PFSK-1 (cell line): ENCODE data around the gene GNG4.

Source experiments
- FOXP2 ChIP-seq: optimal IDR thresholded peaks from 2 replicates; pipeline ENCODE3; 2011; ENCODE audit warnings: borderline replicate concordance, control low read depth, inconsistent platforms; ENCODE audit not compliant: insufficient read depth; ENCODE audit errors: extremely low read length, extremely low read depth
- POLR2AphosphoS5 ChIP-seq: IDR thresholded peaks from 2 replicates; pipeline ENCODE4 v1.6.1; 2012; ENCODE audit warnings: low read depth, mild to moderate bottlenecking, control low read depth, low read length, moderate library complexity
- REST ChIP-seq, 2 experiments: IDR thresholded peaks; 2 replicates each; pipeline versions ENCODE4 v1.6.1 to v1.8.0; 2011 to 2012; ENCODE audit warnings: low read depth in 2 of 2, low read length in 2 of 2, control low read depth in 1 of 2, inconsistent platforms in 1 of 2, mild to moderate bottlenecking in 1 of 2, moderate library complexity in 1 of 2; ENCODE audit not compliant: insufficient read depth in 1 of 2
- SIN3A ChIP-seq: IDR thresholded peaks from 2 replicates; pipeline ENCODE4 v1.6.1; 2012; ENCODE audit warnings: mild to moderate bottlenecking, low read length, moderate library complexity, borderline replicate concordance; ENCODE audit not compliant: insufficient read depth
- TAF1 ChIP-seq: IDR thresholded peaks from 2 replicates; pipeline ENCODE4 v1.6.1; 2012; ENCODE audit warnings: low read length, control low read depth, borderline replicate concordance; ENCODE audit not compliant: insufficient read depth

The GNG4 gene

GRCh38 chr1:235635938-235636662, 13.5 kb downstream of the GNG4 start:
- TF ChIP-seq REST (IDR thresholded peaks at IDR 0.05; ENCODE audit: insufficient read depth in 1 of 2, low read depth in 2 of 2, low read length in 2 of 2): no peak

DNA sequence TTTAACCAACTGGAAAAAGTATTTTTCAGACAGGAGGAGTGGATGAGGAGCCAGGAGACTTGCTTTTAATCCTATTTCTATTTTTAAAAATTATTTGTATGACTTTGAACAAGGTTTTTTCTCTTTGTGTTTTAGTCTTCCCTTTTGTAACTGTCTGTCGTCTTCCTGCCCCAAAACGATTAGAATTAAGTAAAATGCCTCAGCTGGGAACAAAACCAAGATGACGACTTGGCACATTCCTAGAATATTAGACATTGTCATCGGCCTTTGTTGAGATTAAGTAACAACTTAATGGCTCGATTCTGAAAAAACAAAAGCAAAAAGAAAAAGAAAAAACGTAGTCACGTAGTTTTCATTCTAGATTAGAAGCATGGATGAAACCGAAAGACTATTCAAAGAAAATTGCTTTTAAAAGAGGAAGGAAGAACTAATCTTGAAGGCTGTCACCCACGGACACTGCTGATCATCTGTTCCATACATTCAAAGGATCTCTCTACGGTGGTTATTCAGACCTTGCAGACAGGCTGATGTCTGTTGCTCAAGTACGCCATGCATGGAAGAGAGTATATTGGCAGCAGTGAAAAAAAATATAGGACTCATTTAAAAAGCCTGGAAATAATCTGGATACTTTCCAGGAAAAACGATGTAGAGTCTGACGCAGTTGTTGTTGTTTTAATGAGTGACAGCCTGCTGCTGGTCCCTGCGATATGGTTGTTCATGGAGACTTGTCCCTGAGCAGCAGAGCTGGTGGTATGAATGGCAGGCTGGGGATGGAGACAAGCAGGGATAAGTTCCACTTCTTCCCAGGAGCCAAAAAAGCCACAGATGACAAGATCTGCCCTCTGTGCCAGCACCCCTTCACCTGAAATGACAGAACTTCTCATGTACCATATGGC, 16.8 kb downstream of the GNG4 start:
- no peak for TF ChIP-seq REST (IDR thresholded peaks at IDR 0.05; ENCODE audit: insufficient read depth in 1 of 2, low read depth in 2 of 2, low read length in 2 of 2)
- no peak for TF ChIP-seq FOXP2
- TF ChIP-seq SIN3A: no peak
- no peak for TF ChIP-seq POLR2AphosphoS5
- no peak for TF ChIP-seq TAF1

DNA sequence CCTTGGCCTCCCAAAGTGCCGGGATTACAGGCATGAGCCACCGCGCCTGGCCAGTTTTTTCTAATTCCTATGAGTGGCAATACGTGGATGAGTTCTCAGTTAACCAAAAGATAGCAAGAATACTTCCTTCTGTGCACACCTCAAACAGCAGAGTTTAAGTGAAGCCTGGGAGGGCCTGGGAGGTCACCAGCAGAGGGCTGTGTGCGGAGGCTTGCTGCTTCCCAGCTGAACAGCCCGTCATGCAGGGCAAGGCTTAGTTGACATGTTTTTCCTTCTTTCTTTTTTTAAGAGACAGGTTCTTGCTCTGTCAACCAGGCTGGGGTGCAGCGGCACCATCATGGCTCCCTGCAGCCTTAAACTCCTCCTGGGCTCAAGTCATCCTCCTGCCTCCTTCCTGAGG, 17.8 kb downstream of the GNG4 start:
- TF ChIP-seq TAF1 (no peak), FOXP2 (no peak)

- TF ChIP-seq SIN3A: no peak
- no peak for TF ChIP-seq FOXP2
- no peak for TF ChIP-seq POLR2AphosphoS5
- no peak for TF ChIP-seq TAF1
- no peak for TF ChIP-seq REST (IDR thresholded peaks at IDR 0.05; ENCODE audit: insufficient read depth in 1 of 2, low read depth in 2 of 2, low read length in 2 of 2)
Measured at GRCh38 chr1:235628316-235629005, 21.1 kb downstream of the GNG4 start.

- TF ChIP-seq TAF1 (no peak), SIN3A (no peak), POLR2AphosphoS5 (no peak), REST (IDR thresholded peaks at IDR 0.05; ENCODE audit: insufficient read depth in 1 of 2, low read depth in 2 of 2, low read length in 2 of 2) (no peak), FOXP2 (no peak)
Measured at GRCh38 chr1:235625831-235626230, 23.8 kb downstream of the GNG4 start.
